HepG2 (cell line): ENCODE data around the gene PCAT7. TPM values are rescaled to one million over a fixed set of nuclear protein-coding genes. Genes with fewer than 3 reads are reported as not detected.

Experiments
- ATAC-seq: fragments of 200-7000 bp; cut with Tn5 transposase; 3 replicates; pipeline ENCODE4 v1.9.1; 2020; ENCODE audit warnings: mild to moderate bottlenecking, moderate library complexity
- BruUV-seq: library from RNA; stranded (reverse); fragments of 400-500 nt; replicated peaks from 2 replicates; lab custom pipeline; 2021; lab: Mats Ljungman, UMichigan
- CTCF ChIA-PET: fragments of 300-600 bp; formaldehyde crosslinking; extraction: SDS; loops from one replicate; lab custom pipeline; 2021; ENCODE audit warnings: low total read pairs, inconsistent platforms, low intra/inter-chr PET ratio; lab: Yijun Ruan, JAX
- POLR2A ChIA-PET: fragments of 350-600 bp; sonication (Branson Sonifier 250); formaldehyde crosslinking; loops from one replicate; lab custom pipeline; 2020; ENCODE audit warnings: antibody characterized with exemption, inconsistent platforms; lab: Yijun Ruan, JAX
- DNase-seq: peaks from one replicate; pipeline ENCODE4 v3.0.0-alpha.2; 2015; ENCODE audit warnings: low spot score
- FAIRE-seq: peaks from 3 replicates; lab custom pipeline; 2011; peaks lifted over from hg19 to GRCh38; lab: Jason Lieb, UNC
- H2AFZ ChIP-seq: one replicate; pipeline ENCODE4 v1.6.1; 2011; ENCODE audit warnings: low read length, inconsistent platforms
- H3K27ac ChIP-seq: fragments of 300-600 bp; 3 replicates; pipeline ENCODE4 v1.8.0; 2011; ENCODE audit warnings: mixed run types, mild to moderate bottlenecking, mixed read lengths, low read length, inconsistent platforms; ENCODE audit not compliant: insufficient read depth; ENCODE audit errors: extremely low read length
- H3K27me3 ChIP-seq, 2 experiments: fragments of 200-600 bp in 1 of 2; 2 replicates in 1 of 2; 3 replicates in 1 of 2; pipeline versions ENCODE4 v1.6.0 to v1.8.0; 2011; ENCODE audit warnings: low read length in 2 of 2, mild to moderate bottlenecking in 2 of 2, moderate library complexity in 2 of 2, inconsistent platforms in 1 of 2; ENCODE audit not compliant: insufficient read depth in 2 of 2, control insufficient read depth in 1 of 2
- H3K36me3 ChIP-seq, 2 experiments: fragments of 200-600 bp in 1 of 2; replicated peaks in 1 of 2; 2 replicates in 1 of 2; 3 replicates in 1 of 2; pipeline versions ENCODE4 v1.5.1 to v1.8.0; 2011; ENCODE audit warnings: low read length in 2 of 2, inconsistent platforms in 1 of 2; ENCODE audit not compliant: insufficient read depth in 2 of 2, control insufficient read depth in 1 of 2
- H3K4me1 ChIP-seq: 2 replicates; pipeline ENCODE4 v1.5.1; 2012; ENCODE audit warnings: low read length, inconsistent platforms; ENCODE audit not compliant: insufficient read depth
- H3K4me2 ChIP-seq: 2 replicates; pipeline ENCODE4 v1.6.0; 2011; ENCODE audit warnings: low read depth, low read length, inconsistent platforms
- H3K4me3 ChIP-seq, 3 experiments: fragments of 200-600 bp in 1 of 3; sonication (generic), shearing (Covaris generic) in 1 of 3; replicated peaks in 1 of 3; 2 replicates each; pipeline ENCODE4 v1.5.1; 2011 to 2016; ENCODE audit warnings: low read length in 3 of 3, inconsistent platforms in 2 of 3, low read depth in 2 of 3, mild to moderate bottlenecking in 2 of 3, control low read depth in 1 of 3, mixed read lengths in 1 of 3; ENCODE audit not compliant: insufficient read depth in 1 of 3
- H3K79me2 ChIP-seq: one replicate; pipeline ENCODE4 v1.6.1; 2011; ENCODE audit warnings: low read length, inconsistent platforms; ENCODE audit not compliant: insufficient read depth
- H3K9ac ChIP-seq: 2 replicates; pipeline ENCODE4 v1.6.0; 2011; ENCODE audit warnings: mild to moderate bottlenecking, low read depth, low read length, inconsistent platforms; ENCODE audit not compliant: insufficient read depth
- H3K9me3 ChIP-seq: 2 replicates; pipeline ENCODE4 v1.5.1; 2012; ENCODE audit warnings: mild to moderate bottlenecking, low read length
- H4K20me1 ChIP-seq: 2 replicates; pipeline ENCODE4 v1.6.0; 2011; ENCODE audit warnings: inconsistent platforms, mild to moderate bottlenecking, low read length, moderate library complexity; ENCODE audit not compliant: insufficient read depth
- ARID2 ChIP-seq: sonication (generic); formaldehyde crosslinking; IDR thresholded peaks from 2 replicates; pipeline ENCODE4 v1.8.1; 2022; ENCODE audit warnings: mild to moderate bottlenecking, missing genetic modification reagents, borderline replicate concordance
- ATF7 ChIP-seq, 2 experiments: fragments of 450-650 bp in 1 of 2; sonication (generic) in 1 of 2; formaldehyde crosslinking in 1 of 2; IDR thresholded peaks; 2 replicates each; pipeline versions ENCODE4 v1.4.0 to v1.6.1; 2016 to 2020; ENCODE audit warnings: antibody characterized with exemption in 1 of 2, mild to moderate bottlenecking in 1 of 2, missing genetic modification reagents in 1 of 2
- CREB1 ChIP-seq, 2 experiments: fragments of 450-650 bp in 1 of 2; IDR thresholded peaks; 2 replicates each; pipeline ENCODE4 v1.6.1; 2016 to 2017; ENCODE audit warnings: control low read depth in 1 of 2, mild to moderate bottlenecking in 1 of 2, missing compliant biosample characterization in 1 of 2, missing genetic modification characterization in 1 of 2
- FOXJ3 ChIP-seq: sonication (generic); formaldehyde crosslinking; IDR thresholded peaks from 2 replicates; pipeline ENCODE4 v1.4.0; 2020; ENCODE audit warnings: missing genetic modification reagents, mild to moderate bottlenecking, borderline replicate concordance
- TBL1XR1 ChIP-seq: fragments of 150-350 bp; IDR thresholded peaks from 2 replicates; pipeline ENCODE4 v1.6.1; 2014; ENCODE audit warnings: borderline replicate concordance, low read length; ENCODE audit not compliant: partially characterized antibody
- WGBS: methylation state at CpG from one replicate; pipeline ENCODE4 v1.1.6; 2017; ENCODE audit warnings: low lambda C conversion rate; 5-methylcytosine and 5-hydroxymethylcytosine counted together
- in situ Hi-C: cut with HindIII; loops from 2 replicates; pipeline ENCODE4 v1.10.0; 2017; ENCODE audit warnings: low pct_unique_long_range_greater_than_20kb; ENCODE audit not compliant: extremely low pct_ligation_motif_present
- intact Hi-C: fragments of 100-400 bp; cut with micrococcal nuclease; formaldehyde crosslinking; loops from one replicate; pipeline ENCODE4 v1.10.0; 2022; ENCODE audit not compliant: unreplicated experiment
- polyA plus RNA-seq, 8 experiments: library from polyadenylated mRNA; depleted of rRNA in 3 of 8; stranded (reverse) in 7 of 8; unstranded in 1 of 8; fragments of >200 nt; fragmentation: Illumina TruSeq in 4 of 8; extraction: Trizol in 4 of 8; gene quantifications; 2 replicates each; pipeline versions ENCODE4 v1.2.1 to v1.2.3, GENCODE V29; 2011 to 2016; ENCODE audit warnings: low read depth in 4 of 8, missing spikeins in 1 of 8, mixed read lengths in 1 of 8; ENCODE audit not compliant: insufficient read depth in 1 of 8
- total RNA-seq, 5 experiments: library from RNA; depleted of rRNA; stranded (reverse); fragments of >200 nt; fragmentation: Illumina TruSeq; extraction: Trizol; gene quantifications; 2 replicates each; pipeline ENCODE4 v1.2.3, GENCODE V29; 2016; ENCODE audit warnings: low read depth in 1 of 5
- TF ChIP-seq, protein P1 (sequence below): sonication (generic); formaldehyde crosslinking; IDR thresholded peaks from 2 replicates; pipeline ENCODE4 v1.4.0; 2020; ENCODE audit warnings: mild to moderate bottlenecking, missing genetic modification reagents, borderline replicate concordance
- TF ChIP-seq, protein P2 (sequence below): sonication (generic); formaldehyde crosslinking; IDR thresholded peaks from 2 replicates; pipeline ENCODE4 v1.5.0; 2020; ENCODE audit warnings: mild to moderate bottlenecking, missing genetic modification reagents

The PCAT7 gene
- total and polyA plus RNA-seq, 2 of the 13 experiments (the other 11 are each of a cell fraction or from before 2014, with no cell fraction given): 2.3 to 3.9 TPM

DNA sequence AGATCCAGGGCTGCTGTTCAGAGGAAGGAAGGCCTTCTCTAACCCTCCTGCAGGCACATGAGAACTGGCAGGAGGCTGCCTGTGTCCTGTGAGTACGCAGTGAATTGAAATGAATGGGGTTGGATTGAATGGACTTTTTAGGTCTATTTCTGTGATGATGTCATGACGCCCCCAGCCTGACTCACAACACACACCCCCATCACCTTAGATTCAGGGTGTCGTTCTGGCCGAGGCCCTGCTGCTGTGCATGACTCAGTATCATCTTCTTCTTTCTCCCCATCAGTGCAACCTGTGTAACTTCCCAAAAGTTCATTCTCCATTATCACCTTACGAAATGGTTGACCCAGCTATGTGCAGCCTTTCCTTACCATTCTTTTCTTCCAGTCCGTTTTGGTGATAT, 5.4 kb downstream of the PCAT7 start:
- no peaks in the 10 kb centered on the region for H3K27me3 ChIP-seq
- TF ChIP-seq ATF7 (IDR thresholded peaks at IDR 0.05) (0 out of 2 replicates have a peak, but pooled peaks have one; percentile 11), ATF7 (CRISPR knock-in tag; IDR thresholded peaks at IDR 0.05) (no peak), ARID2 (CRISPR knock-in tag) (no peak), CREB1 (IDR thresholded peaks at IDR 0.05) (0 out of 2 replicates have a peak, but pooled peaks have one; percentile 25), CREB1 (CRISPR knock-in tag; IDR thresholded peaks at IDR 0.05) (no peak), FOXJ3 (no peak), TBL1XR1 (no peak)
- TF ChIP-seq, protein P1, sequence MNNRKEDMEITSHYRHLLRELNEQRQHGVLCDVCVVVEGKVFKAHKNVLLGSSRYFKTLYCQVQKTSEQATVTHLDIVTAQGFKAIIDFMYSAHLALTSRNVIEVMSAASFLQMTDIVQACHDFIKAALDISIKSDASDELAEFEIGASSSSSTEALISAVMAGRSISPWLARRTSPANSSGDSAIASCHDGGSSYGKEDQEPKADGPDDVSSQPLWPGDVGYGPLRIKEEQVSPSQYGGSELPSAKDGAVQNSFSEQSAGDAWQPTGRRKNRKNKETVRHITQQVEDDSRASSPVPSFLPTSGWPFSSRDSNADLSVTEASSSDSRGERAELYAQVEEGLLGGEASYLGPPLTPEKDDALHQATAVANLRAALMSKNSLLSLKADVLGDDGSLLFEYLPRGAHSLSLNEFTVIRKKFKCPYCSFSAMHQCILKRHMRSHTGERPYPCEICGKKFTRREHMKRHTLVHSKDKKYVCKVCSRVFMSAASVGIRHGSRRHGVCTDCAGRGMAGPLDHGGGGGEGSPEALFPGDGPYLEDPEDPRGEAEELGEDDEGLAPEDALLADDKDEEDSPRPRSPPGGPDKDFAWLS (CRISPR knock-in tag): no peak
- TF ChIP-seq, protein P2, sequence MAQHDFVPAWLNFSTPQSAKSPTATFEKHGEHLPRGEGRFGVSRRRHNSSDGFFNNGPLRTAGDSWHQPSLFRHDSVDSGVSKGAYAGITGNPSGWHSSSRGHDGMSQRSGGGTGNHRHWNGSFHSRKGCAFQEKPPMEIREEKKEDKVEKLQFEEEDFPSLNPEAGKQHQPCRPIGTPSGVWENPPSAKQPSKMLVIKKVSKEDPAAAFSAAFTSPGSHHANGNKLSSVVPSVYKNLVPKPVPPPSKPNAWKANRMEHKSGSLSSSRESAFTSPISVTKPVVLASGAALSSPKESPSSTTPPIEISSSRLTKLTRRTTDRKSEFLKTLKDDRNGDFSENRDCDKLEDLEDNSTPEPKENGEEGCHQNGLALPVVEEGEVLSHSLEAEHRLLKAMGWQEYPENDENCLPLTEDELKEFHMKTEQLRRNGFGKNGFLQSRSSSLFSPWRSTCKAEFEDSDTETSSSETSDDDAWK (CRISPR knock-in tag): no peak
- intact Hi-C loops (no loop called here), in situ Hi-C loops (no loop called here)
- no peak overlapping the region for H2AFZ ChIP-seq
- no TSS peak for BruUV-seq
- no peak overlapping the region for H3K4me3 ChIP-seq
- DNase-seq (no peak), ATAC-seq (no peak), FAIRE-seq (no peak)
- H3K9ac ChIP-seq: no peak overlapping the region
- H4K20me1 ChIP-seq: no peaks in the 10 kb centered on the region
- H3K27ac ChIP-seq: no peak overlapping the region
- 94% methylated on average over 6 of the region's 6 CpGs for WGBS
- no peak overlapping the region for H3K4me2 ChIP-seq
- H3K4me1 ChIP-seq: peaks cover 25% of the 10 kb centered on the region
- H3K79me2 ChIP-seq: no peaks in the 10 kb centered on the region
- peaks cover 0 to 8% of the 10 kb centered on the region in 2 experiments; a peak in 2 of 5 replicates for H3K36me3 ChIP-seq
- POLR2A ChIA-PET: no interaction called here
- CTCF ChIA-PET: no interaction called here
- no peaks in the 10 kb centered on the region for H3K9me3 ChIP-seq
